Activated T-helper 1 cell treated with anti-CD3 and anti-CD28 coated beads, Interleukin-2, amount 50 U/mL, for 16 hours (primary cell): ENCODE results near the gene SCN7A.
"Not testable (repeated sequence)": the region's sequence is repeated elsewhere in the genome, so short reads cannot be mapped to it uniquely, and the experiment has no call there.

Experiments
- DNase-seq, 2 donors: peaks; one replicate each; pipeline ENCODE4 v3.0.0-alpha.2; 2020; ENCODE audit warnings: low read depth in 1 of 2, low spot score in 1 of 2

The SCN7A gene

GRCh38 chr2:166360906-166361305, 133.1 kb downstream of the SCN7A start:
- DNase-seq: no peak

- no peak for DNase-seq
Measured at GRCh38 chr2:166360426-166360825, 133.6 kb downstream of the SCN7A start.

- not testable (repeated sequence) for DNase-seq
Measured at GRCh38 chr2:166357950-166358321, 136.1 kb downstream of the SCN7A start.

GRCh38 chr2:166357068-166357949, 136.7 kb downstream of the SCN7A start:
- no peak for DNase-seq
